Myocyte (in vitro differentiated cells): ENCODE measurements around the gene CDY2A. TPM values are rescaled to one million over a fixed set of nuclear protein-coding genes. Genes with fewer than 3 reads are reported as not detected.
"Not testable (repeated sequence)": the region's sequence is repeated elsewhere in the genome, so short reads cannot be mapped to it uniquely, and the experiment has no call there.

Experiments
- DNase-seq: peaks from one replicate; pipeline ENCODE4 v3.0.0-alpha.2; 2012; ENCODE audit warnings: low read depth
- polyA plus RNA-seq: library from polyadenylated mRNA; unstranded; fragments of >200 nt; gene quantifications from one replicate; pipeline ENCODE4 v1.2.1, GENCODE V29; 2012; ENCODE audit warnings: missing spikeins
- total RNA-seq: library from RNA; depleted of rRNA; stranded (reverse); fragments of >200 nt; gene quantifications from 2 replicates; pipeline ENCODE4 v1.2.3, GENCODE V29; 2014

The CDY2A gene
- not detected in 2 replicates for total RNA-seq
- not detected for polyA plus RNA-seq

GRCh38 chrY:18025487-18025886, at the start of gene CDY2A:
Gene CDY2A (plus strand): TSS chrY:18025787. CDS start chrY:18026115, 328 bp downstream.
- not testable (repeated sequence) for DNase-seq

GRCh38 chrY:17997586-17997985, 28.0 kb upstream of the CDY2A start:
- DNase-seq = not testable (repeated sequence)

- DNase-seq = not testable (repeated sequence)
Observed at GRCh38 chrY:17998266-17998665, 27.3 kb upstream of the CDY2A start.

- not testable (repeated sequence) for DNase-seq
Observed at GRCh38 chrY:18023897-18024296, 1.7 kb upstream of the CDY2A start.

GRCh38 chrY:18028845-18029244, 3.3 kb downstream of the CDY2A start:
- not testable (repeated sequence) for DNase-seq

GRCh38 chrY:18030178-18030577, 4.6 kb downstream of the CDY2A start:
- DNase-seq = not testable (repeated sequence)

GRCh38 chrY:18034100-18034814, 8.7 kb downstream of the CDY2A start:
- not testable (repeated sequence) for DNase-seq

- DNase-seq = not testable (repeated sequence)
Observed at GRCh38 chrY:18034864-18035263, 9.3 kb downstream of the CDY2A start.

GRCh38 chrY:18044990-18045389, 19.4 kb downstream of the CDY2A start:
- DNase-seq = not testable (repeated sequence)

GRCh38 chrY:18048149-18049040, 22.8 kb downstream of the CDY2A start:
- DNase-seq = not testable (repeated sequence)

GRCh38 chrY:18049061-18049460, 23.5 kb downstream of the CDY2A start:
- DNase-seq = not testable (repeated sequence)

GRCh38 chrY:18056473-18056872, 30.9 kb downstream of the CDY2A start:
- not testable (repeated sequence) for DNase-seq

- not testable (repeated sequence) for DNase-seq
Observed at GRCh38 chrY:18073464-18073863, 47.9 kb downstream of the CDY2A start.

Other genes starting within 250 kb of the CDY2A start
- gene CDY2B, start 145.6 kb upstream of the CDY2A start, total RNA-seq = not detected in 2 replicates